ENCODE data around the gene TMTC1.

- no peak for TF ChIP-seq EZH2 (IDR thresholded peaks at IDR 0.05)
- no peak for TF ChIP-seq CTCF (IDR thresholded peaks at IDR 0.05)
- no peak for TF ChIP-seq EZH2phosphoT487 (IDR thresholded peaks at IDR 0.05)
Measured at GRCh38 chr12:29741342-29742241, 42.1 kb downstream of the TMTC1 start.
